ENCODE measurements around the gene PDE10A.

The PDE10A gene

GRCh38 chr6:165678429-165678828 is 15.4 kb upstream of the PDE10A start:
- no peak for DNase-seq (ENCODE audit: low spot score)

DNA sequence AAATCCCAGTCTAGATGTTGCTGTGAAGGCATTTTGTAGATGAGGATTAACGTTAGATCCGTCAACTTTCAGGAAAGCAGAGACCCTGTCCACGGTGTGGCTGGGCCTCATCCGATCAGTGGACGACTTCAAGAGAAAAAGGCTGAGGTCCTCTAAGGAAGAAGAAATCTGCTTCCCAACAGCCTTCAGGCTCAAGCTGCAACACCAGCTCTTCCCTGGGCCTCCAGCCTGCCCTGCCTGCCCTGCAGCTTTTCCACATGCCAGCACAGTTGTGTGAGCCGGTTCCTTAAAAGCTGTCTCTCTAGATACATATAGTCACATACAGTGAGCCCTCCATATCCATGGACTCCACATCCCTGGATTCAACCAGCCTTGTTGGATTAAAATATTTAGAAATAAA is 14.1 kb upstream of the PDE10A start:
- no peak for DNase-seq (ENCODE audit: low spot score)

- DNase-seq (ENCODE audit: low spot score) = no peak
Observed at GRCh38 chr6:165676435-165677068, 13.5 kb upstream of the PDE10A start.

DNA sequence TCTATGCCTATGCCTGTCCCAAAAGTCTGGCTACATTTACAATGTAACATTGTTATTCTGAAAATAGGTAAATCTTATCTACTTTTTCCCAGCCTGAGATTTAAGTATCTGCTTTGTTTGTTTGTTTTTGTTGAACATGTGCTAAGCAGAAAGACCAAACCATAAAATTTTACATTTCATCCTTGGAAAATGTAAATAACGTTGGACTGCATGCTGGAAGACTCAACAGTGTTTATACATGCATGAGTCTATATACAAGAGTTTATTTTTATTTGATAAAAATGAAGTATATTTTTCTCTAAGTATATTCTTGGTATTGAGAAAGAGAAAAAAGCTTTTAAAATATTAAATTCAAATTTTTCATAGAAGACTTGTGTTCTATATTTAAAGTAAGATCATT is 12.1 kb upstream of the PDE10A start:
- no peak for DNase-seq (ENCODE audit: low spot score)

DNA sequence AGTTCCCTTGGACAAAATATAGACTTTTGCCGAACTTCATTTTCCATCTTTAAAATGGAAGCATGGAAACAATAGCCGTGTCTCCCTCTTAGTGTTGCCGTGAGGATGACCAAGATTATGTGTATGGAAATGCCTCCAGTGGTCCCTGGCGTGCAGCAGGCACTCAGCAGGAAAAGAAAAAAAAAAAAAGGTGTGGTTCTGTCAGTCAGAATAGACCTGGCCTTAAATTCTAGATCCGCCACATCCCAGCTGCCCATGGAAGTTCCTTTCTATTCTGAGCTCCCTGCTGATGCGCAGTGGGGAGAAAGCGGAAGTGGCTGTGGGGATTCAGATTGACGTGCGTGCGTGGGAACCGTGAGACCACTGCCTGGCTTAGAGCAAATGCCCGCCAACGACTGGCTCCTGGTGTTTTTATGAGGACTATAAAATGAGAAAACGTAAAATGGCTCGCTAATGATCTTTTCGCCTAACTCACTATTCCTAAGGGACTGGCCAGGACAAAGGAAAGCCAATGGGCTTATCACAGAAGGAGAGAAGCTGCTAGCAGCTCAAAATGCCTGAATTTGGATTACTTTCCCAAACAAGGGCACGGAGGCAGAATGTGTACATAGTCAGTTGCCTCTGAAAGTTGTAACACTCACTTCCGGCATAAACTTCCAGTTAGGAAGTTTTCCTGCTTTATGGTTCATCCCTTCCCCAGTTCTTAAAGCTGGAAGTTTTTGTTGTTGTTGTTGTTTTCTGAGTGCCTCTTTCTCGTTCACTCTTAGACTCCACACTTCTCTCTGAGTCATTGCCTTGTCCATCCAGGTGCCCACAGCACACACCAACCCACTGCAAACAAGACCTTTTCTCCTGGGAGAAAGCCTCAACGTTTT is 11.4 kb upstream of the PDE10A start:
- DNase-seq (ENCODE audit: low spot score) = no peak

GRCh38 chr6:165671222-165671768 is 8.3 kb upstream of the PDE10A start:
- DNase-seq (ENCODE audit: low spot score) = no peak

GRCh38 chr6:165668951-165669350 is 5.9 kb upstream of the PDE10A start:
- DNase-seq (ENCODE audit: low spot score) = no peak

- DNase-seq (ENCODE audit: low spot score) = no peak
Observed at GRCh38 chr6:165665384-165665672, 2.3 kb upstream of the PDE10A start.

GRCh38 chr6:165664559-165665383 is 1.7 kb upstream of the PDE10A start:
- no peak for DNase-seq (ENCODE audit: low spot score)

- no peak for DNase-seq (ENCODE audit: low spot score)
Observed at GRCh38 chr6:165663736-165664558, 906 bp upstream of the PDE10A start.

GRCh38 chr6:165663377-165663735 is 315 bp upstream of the PDE10A start:
- no peak for DNase-seq (ENCODE audit: low spot score)

GRCh38 chr6:165662041-165662748 is 846 bp downstream of the PDE10A start:
- DNase-seq (ENCODE audit: low spot score) = no peak

DNA sequence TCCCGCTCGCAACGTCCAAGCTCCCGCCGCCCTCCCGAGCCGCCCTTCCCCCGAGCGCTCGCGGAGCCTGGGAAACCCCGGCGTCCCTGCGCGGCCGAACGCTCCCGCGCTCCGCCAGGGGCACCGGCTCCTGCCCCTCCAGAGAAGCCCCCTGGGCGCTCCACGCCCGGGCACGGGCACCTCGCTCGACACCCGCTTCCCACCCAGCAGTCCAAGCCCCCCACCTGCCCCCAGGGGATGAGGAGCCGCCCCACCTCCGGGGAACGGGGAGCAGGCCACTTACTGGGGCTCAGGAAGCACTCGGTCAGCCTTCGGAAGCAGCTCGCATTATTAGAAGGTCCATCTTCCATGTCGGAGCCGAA is 1.4 kb downstream of the PDE10A start:
- DNase-seq (ENCODE audit: low spot score) = no peak

- DNase-seq (ENCODE audit: low spot score) = no peak
Observed at GRCh38 chr6:165660857-165661663, 2.0 kb downstream of the PDE10A start.

- no peak for DNase-seq (ENCODE audit: low spot score)
Observed at GRCh38 chr6:165659945-165660856, 2.8 kb downstream of the PDE10A start.

- DNase-seq (ENCODE audit: low spot score) = no peak
Observed at GRCh38 chr6:165658395-165659058, 4.5 kb downstream of the PDE10A start.

- DNase-seq (ENCODE audit: low spot score) = no peak
Observed at GRCh38 chr6:165657325-165657680, 5.7 kb downstream of the PDE10A start.

GRCh38 chr6:165656581-165657324 is 6.3 kb downstream of the PDE10A start:
- DNase-seq (ENCODE audit: low spot score) = no peak

All from cerebellar cortex (tissue), 1 donor.